Choroid plexus epithelial cell (primary cell): ENCODE data around the gene NFU1.
"Not testable (repeated sequence)": the region's sequence is repeated elsewhere in the genome, so short reads cannot be mapped to it uniquely, and the experiment has no call there.

Experiments used
- DNase-seq: peaks from one replicate; pipeline ENCODE4 v3.0.0-alpha.2; 2010; ENCODE audit warnings: low read depth
- H3K4me3 ChIP-seq: 2 replicates; pipeline ENCODE4 v1.5.1; 2011; ENCODE audit warnings: low read depth, mild to moderate bottlenecking, control low read depth, low read length, moderate library complexity
- TF ChIP-seq, protein P1 (sequence below): conservative IDR thresholded peaks from 2 replicates; pipeline ENCODE4 v1.5.1; 2011; ENCODE audit warnings: low read depth, mild to moderate bottlenecking, control low read depth, inconsistent platforms, low read length, moderate library complexity

The NFU1 gene

DNA sequence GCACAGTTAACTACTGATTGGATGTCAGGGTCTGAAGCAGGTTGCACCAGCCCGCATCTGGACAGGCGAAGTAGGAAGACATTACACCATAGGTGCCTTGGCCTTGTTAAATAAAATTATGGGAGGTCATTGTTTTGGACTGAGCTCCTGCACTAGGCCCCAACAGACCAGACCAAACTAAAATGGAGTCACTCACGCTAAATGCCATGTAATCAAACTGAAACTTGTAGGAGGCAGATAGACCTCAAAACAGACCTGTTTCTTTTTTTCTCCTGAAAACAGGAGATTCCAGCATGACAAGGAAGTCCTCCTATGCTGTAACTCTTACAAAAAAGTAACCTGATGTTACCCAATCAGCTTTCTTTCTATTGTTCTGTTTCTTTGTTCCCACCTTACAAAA is 15.5 kb upstream of the NFU1 start:
- TF ChIP-seq, protein P1, sequence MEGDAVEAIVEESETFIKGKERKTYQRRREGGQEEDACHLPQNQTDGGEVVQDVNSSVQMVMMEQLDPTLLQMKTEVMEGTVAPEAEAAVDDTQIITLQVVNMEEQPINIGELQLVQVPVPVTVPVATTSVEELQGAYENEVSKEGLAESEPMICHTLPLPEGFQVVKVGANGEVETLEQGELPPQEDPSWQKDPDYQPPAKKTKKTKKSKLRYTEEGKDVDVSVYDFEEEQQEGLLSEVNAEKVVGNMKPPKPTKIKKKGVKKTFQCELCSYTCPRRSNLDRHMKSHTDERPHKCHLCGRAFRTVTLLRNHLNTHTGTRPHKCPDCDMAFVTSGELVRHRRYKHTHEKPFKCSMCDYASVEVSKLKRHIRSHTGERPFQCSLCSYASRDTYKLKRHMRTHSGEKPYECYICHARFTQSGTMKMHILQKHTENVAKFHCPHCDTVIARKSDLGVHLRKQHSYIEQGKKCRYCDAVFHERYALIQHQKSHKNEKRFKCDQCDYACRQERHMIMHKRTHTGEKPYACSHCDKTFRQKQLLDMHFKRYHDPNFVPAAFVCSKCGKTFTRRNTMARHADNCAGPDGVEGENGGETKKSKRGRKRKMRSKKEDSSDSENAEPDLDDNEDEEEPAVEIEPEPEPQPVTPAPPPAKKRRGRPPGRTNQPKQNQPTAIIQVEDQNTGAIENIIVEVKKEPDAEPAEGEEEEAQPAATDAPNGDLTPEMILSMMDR = no peak
- no peak overlapping the region for H3K4me3 ChIP-seq
- DNase-seq = no peak

DNA sequence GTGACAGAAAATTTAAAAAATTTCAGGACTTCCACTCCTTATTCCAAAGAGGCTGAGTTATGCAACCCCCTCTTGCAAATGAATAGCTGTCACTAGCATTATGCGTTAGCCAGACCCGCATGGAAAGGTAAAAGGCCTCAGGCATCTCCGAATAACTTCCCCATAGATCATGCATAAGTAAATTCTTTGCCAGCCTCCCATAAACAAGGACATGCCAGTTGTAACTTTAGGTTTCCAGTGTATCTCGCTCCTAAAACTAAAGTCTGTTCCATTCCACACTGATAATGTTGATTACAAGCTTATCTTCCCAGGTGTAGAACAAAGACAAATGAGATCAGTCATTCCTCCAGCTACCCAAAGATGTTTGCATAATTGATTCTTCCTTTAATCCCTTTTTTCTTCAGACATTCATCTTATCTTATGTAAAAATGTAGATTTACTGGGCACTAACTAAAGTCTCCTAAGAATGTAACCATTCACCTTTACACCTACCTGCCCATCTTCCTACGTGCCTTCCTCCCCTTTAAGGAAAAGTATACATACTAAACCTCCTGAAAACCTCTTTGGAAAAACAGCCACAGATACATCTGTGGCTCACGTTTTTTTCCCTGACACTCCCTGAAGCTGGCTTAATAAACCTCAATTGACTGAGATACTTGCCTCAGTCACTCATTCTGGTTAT is 13.6 kb upstream of the NFU1 start:
- H3K4me3 ChIP-seq = no peak overlapping the region
- TF ChIP-seq, protein P1 = no peak
- no peak for DNase-seq

DNA sequence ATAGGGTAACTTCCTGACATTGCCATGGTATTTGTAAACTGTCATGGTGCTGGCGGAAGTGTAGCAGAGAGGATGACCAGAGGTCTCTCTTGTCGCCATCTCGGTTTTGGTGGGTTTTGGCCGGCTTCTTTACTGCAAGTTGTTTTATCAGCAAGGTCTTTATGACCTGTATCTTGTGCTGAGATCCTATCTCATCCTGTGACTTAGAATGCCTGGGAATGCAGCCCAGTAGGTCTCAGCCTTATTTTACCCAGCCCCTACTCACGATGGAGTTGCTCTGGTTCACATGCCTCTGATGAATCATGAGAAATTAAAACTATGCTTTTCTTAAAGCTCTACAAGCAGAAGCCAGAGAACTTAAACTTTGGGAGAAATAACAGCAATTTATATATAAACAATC is 12.7 kb upstream of the NFU1 start:
- H3K4me3 ChIP-seq = no peak overlapping the region
- TF ChIP-seq, protein P1 = no peak
- DNase-seq = peak; percentile 32

- not testable (repeated sequence) for H3K4me3 ChIP-seq, DNase-seq
These were observed 6.4 kb upstream of the NFU1 start for GRCh38 chr2:69443673-69444072.

GRCh38 chr2:69439499-69439898 is 2.3 kb upstream of the NFU1 start:
- DNase-seq = not testable (repeated sequence)

GRCh38 chr2:69438580-69438979 is 1.3 kb upstream of the NFU1 start:
- TF ChIP-seq, protein P1 = no peak
- no peak overlapping the region for H3K4me3 ChIP-seq
- no peak for DNase-seq

More at GRCh38 chr2:69439499-69439898, 2.3 kb upstream of the NFU1 start:
- H3K4me3 ChIP-seq = not testable (repeated sequence)

DNA sequence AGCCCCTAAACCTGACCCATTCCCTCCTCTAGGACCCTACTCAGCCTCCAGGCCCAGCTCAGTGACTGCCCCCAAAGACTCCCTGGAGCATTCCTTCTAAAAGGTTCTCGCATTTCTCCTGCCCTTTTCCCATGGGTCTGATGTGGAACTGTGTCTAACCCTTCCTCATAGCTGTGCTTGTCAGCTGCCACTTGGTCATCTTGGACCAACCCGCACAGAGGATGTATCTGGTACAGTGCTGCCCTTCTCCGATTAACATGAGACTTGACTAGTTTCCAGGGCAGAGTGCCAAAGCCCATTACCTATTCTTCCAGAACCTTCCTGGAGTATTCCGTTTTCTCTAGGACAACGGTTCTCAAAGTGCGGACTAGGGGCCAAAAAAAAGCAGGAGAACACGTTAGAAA is 518 bp upstream of the NFU1 start:
- DNase-seq = no peak

DNA sequence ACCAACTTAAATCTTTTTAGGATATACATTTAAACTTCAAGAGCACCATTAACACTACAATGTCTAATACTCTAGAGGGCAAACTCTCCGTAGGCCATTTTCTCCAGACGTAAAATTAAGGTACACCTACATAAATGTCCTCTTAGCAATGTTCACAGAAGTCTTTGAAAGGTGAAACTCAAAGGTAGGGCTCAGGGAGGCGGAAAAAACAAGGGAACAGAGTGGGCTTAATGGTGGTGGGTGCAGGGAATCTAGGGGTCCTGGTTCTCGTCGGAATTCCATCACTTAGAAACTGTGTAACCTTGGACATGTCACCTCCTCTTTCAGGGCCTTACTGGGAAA is 668 bp downstream of the NFU1 start:
- DNase-seq = peak; percentile 23
- H3K4me3 ChIP-seq = peak overlapping the region; percentile 99
- TF ChIP-seq, protein P1 = no peak

More for the DNA sequence above, 518 bp upstream of the NFU1 start:
- TF ChIP-seq, protein P1 = no peak
- peak overlapping the region; percentile 99 for H3K4me3 ChIP-seq
